Measurements from ENCODE around the gene GRIP2.

The GRIP2 gene

GRCh38 chr3:14520967-14521366 is 19.2 kb downstream of the GRIP2 start:
- TF ChIP-seq, protein P1, sequence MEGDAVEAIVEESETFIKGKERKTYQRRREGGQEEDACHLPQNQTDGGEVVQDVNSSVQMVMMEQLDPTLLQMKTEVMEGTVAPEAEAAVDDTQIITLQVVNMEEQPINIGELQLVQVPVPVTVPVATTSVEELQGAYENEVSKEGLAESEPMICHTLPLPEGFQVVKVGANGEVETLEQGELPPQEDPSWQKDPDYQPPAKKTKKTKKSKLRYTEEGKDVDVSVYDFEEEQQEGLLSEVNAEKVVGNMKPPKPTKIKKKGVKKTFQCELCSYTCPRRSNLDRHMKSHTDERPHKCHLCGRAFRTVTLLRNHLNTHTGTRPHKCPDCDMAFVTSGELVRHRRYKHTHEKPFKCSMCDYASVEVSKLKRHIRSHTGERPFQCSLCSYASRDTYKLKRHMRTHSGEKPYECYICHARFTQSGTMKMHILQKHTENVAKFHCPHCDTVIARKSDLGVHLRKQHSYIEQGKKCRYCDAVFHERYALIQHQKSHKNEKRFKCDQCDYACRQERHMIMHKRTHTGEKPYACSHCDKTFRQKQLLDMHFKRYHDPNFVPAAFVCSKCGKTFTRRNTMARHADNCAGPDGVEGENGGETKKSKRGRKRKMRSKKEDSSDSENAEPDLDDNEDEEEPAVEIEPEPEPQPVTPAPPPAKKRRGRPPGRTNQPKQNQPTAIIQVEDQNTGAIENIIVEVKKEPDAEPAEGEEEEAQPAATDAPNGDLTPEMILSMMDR (IDR thresholded peaks at IDR 0.05; ENCODE audit: control extremely low read depth, extremely low read depth, low read depth, missing control alignments), result no peak
- CTCF ChIA-PET, result interaction anchor here (2.3 kb wide), 1 partner anchor 11 kb away, joined by 8 read pairs; no protein-coding TSS in a partner anchor
- no peak for DNase-seq (ENCODE audit: extremely low spot score)
- POLR2A ChIA-PET, result no interaction called here

- CTCF ChIA-PET, result interaction anchor here (0.9 to 2.3 kb wide), 2 partner anchors 11 to 12 kb away, joined by 3 to 8 read pairs; no protein-coding TSS in a partner anchor
- TF ChIP-seq, protein P1 (IDR thresholded peaks at IDR 0.05; ENCODE audit: control extremely low read depth, extremely low read depth, low read depth, missing control alignments), result no peak
- POLR2A ChIA-PET, result no interaction called here
- no peak for DNase-seq (ENCODE audit: extremely low spot score)
Measured at GRCh38 chr3:14520149-14520548, 20.0 kb downstream of the GRIP2 start.

GRCh38 chr3:14519406-14519805 is 20.7 kb downstream of the GRIP2 start:
- DNase-seq (ENCODE audit: extremely low spot score), result no peak
- CTCF ChIA-PET, result interaction anchor here (0.9 to 2.3 kb wide), 3 partner anchors 10 to 260 kb away, joined by 3 to 8 read pairs (median 3); no protein-coding TSS in a partner anchor
- TF ChIP-seq, protein P1 (IDR thresholded peaks at IDR 0.05; ENCODE audit: control extremely low read depth, extremely low read depth, low read depth, missing control alignments), result no peak
- POLR2A ChIA-PET, result no interaction called here

DNA sequence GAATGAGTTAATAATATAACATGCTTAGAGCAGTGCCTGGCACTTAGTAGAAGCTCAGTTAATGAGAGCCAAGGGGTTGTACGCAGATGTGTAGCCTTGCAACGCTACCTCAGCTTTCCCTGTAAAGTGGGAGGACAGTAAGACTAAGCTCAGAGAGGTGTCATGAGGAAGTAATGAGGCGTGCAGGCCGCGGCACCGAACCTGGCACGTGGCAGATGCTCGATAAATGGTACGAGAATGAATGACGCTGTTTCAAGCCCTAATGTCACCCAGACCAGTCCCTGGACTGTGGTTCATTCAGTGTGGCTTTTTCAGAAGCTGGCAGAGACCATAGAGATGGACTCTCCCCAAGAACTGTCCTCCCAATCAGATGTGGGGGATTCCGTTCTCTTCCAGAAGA is 21.2 kb downstream of the GRIP2 start:
- TF ChIP-seq, protein P1 (IDR thresholded peaks at IDR 0.05; ENCODE audit: control extremely low read depth, extremely low read depth, low read depth, missing control alignments), result no peak
- ChIA-PET CTCF (interaction anchor here (0.9 to 2.3 kb wide), 3 partner anchors 9 to 259 kb away, joined by 3 to 8 read pairs (median 3); no protein-coding TSS in a partner anchor), POLR2A (no interaction called here)
- no peak for DNase-seq (ENCODE audit: extremely low spot score)

- ChIA-PET CTCF (interaction anchor here (0.9 to 1.3 kb wide), 2 partner anchors 9 to 259 kb away, joined by 3 read pairs; no protein-coding TSS in a partner anchor), POLR2A (no interaction called here)
- TF ChIP-seq, protein P1 (IDR thresholded peaks at IDR 0.05; ENCODE audit: control extremely low read depth, extremely low read depth, low read depth, missing control alignments), result no peak
- DNase-seq (ENCODE audit: extremely low spot score), result no peak
Measured at GRCh38 chr3:14518432-14518802, 21.7 kb downstream of the GRIP2 start.

- DNase-seq (ENCODE audit: extremely low spot score), result no peak
- ChIA-PET POLR2A (no interaction called here), CTCF (interaction anchor here (0.9 to 1.0 kb wide), 2 partner anchors 8 to 9 kb away, joined by 3 to 7 read pairs; no protein-coding TSS in a partner anchor)
- TF ChIP-seq, protein P1 (IDR thresholded peaks at IDR 0.05; ENCODE audit: control extremely low read depth, extremely low read depth, low read depth, missing control alignments), result no peak
Measured at GRCh38 chr3:14517601-14518431, 22.3 kb downstream of the GRIP2 start.
